Measurements from ENCODE around the gene SEC14L1.

DNA sequence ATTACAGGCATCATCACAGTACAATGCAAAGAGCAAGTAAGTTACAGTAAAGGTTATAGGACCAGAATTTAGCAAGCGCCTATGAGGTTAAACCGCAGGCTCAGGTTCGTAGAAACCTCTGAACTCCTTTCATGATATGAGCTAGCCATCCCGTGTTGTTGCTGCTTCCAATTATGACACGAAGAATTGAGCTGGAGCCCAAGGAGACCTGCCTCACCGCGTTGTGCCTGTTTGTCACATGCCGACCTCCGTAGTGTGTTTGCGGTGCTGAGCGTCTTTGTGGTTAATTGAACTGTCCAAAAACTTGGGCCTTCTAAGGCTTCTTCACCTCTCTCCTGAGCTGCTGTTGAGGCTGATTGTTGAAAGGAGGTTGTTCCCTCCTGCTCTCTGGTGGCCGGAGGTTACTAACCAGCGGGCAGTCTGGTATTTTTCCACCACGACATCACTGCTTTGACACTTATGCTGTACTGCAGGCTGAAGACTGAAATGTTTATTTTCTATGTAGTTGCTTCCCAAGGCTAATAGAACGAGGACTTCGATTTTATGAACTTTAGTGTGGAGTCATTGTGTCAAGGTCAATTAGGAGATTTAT lies 67.5 kb downstream of the SEC14L1 start:
- TF ChIP-seq, protein P1, sequence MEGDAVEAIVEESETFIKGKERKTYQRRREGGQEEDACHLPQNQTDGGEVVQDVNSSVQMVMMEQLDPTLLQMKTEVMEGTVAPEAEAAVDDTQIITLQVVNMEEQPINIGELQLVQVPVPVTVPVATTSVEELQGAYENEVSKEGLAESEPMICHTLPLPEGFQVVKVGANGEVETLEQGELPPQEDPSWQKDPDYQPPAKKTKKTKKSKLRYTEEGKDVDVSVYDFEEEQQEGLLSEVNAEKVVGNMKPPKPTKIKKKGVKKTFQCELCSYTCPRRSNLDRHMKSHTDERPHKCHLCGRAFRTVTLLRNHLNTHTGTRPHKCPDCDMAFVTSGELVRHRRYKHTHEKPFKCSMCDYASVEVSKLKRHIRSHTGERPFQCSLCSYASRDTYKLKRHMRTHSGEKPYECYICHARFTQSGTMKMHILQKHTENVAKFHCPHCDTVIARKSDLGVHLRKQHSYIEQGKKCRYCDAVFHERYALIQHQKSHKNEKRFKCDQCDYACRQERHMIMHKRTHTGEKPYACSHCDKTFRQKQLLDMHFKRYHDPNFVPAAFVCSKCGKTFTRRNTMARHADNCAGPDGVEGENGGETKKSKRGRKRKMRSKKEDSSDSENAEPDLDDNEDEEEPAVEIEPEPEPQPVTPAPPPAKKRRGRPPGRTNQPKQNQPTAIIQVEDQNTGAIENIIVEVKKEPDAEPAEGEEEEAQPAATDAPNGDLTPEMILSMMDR (IDR thresholded peaks at IDR 0.05), result no peak
- TF ChIP-seq ZNF425 (CRISPR knock-in tag; conservative IDR thresholded peaks at IDR 0.05) (no peak), FOXP1 (CRISPR knock-in tag; IDR thresholded peaks at IDR 0.05; ENCODE audit: borderline replicate concordance) (no peak)

Data from WTC11 (cell line).